H1 (cell line): ENCODE data around the gene CPNE8. TPM values are rescaled to one million over a fixed set of nuclear protein-coding genes. Genes with fewer than 3 reads are reported as not detected.

Source experiments
- CTCF ChIA-PET: fragments of 300-600 bp; sonication (Branson Sonifier 250); formaldehyde crosslinking; loops from one replicate; lab custom pipeline; 2021; ENCODE audit not compliant: partially characterized antibody; lab: Charles Lee
- POLR2A ChIA-PET: fragments of 300-600 bp; sonication (Branson Sonifier 250); formaldehyde crosslinking; loops from one replicate; lab custom pipeline; 2021; ENCODE audit warnings: inconsistent platforms; ENCODE audit not compliant: partially characterized antibody; lab: Charles Lee
- DNase-seq, 2 experiments: peaks; one replicate each; pipeline versions ENCODE4 v3.0.0 to v3.0.0-alpha.2; 2010 to 2022; ENCODE audit warnings: low spot score in 2 of 2, low read depth in 1 of 2, mixed read lengths in 1 of 2
- FAIRE-seq: peaks from 2 replicates; lab custom pipeline; 2011; peaks lifted over from hg19 to GRCh38; lab: Jason Lieb, UNC
- H2AFZ ChIP-seq: 2 replicates; pipeline ENCODE4 v1.8.1; 2012; ENCODE audit warnings: low read length, inconsistent platforms
- H2AK5ac ChIP-seq: 2 replicates; pipeline ENCODE4 v1.6.1; 2013; ENCODE audit warnings: low read depth, low read length
- H2BK120ac ChIP-seq: replicated peaks from 2 replicates; pipeline ENCODE3; 2013; ENCODE audit warnings: low read depth, low read length, inconsistent platforms
- H2BK12ac ChIP-seq: 2 replicates; pipeline ENCODE4 v1.6.1; 2013; ENCODE audit warnings: low read depth, low read length
- H2BK15ac ChIP-seq: 2 replicates; pipeline ENCODE4 v1.6.1; 2013; ENCODE audit warnings: low read length
- H2BK20ac ChIP-seq: 2 replicates; pipeline ENCODE4 v1.6.1; 2013; ENCODE audit warnings: low read length
- H2BK5ac ChIP-seq: 2 replicates; pipeline ENCODE4 v1.6.1; 2013; ENCODE audit warnings: low read depth, low read length
- H3K14ac ChIP-seq: 2 replicates; pipeline ENCODE4 v1.6.1; 2013; ENCODE audit warnings: inconsistent platforms; ENCODE audit not compliant: insufficient read length
- H3K18ac ChIP-seq: 2 replicates; pipeline ENCODE4 v1.6.1; 2013; ENCODE audit warnings: low read length; ENCODE audit errors: extremely low read depth
- H3K23ac ChIP-seq: 2 replicates; pipeline ENCODE4 v1.6.1; 2013; ENCODE audit warnings: inconsistent platforms; ENCODE audit not compliant: insufficient read length
- H3K23me2 ChIP-seq: 2 replicates; pipeline ENCODE4 v1.6.1; 2013; ENCODE audit warnings: low read depth, low read length
- H3K27ac ChIP-seq: 2 replicates; pipeline ENCODE4 v1.6.1; 2011; ENCODE audit warnings: low read depth, low read length, inconsistent platforms
- H3K27me3 ChIP-seq, 4 experiments: replicated peaks in 1 of 4; 1 replicate in 1 of 4; 2 replicates in 3 of 4; pipeline versions ENCODE4 v1.6.1 to v1.8.1; 2011 to 2013; ENCODE audit warnings: low read length in 3 of 4, mild to moderate bottlenecking in 3 of 4, inconsistent platforms in 2 of 4, mixed read lengths in 2 of 4, moderate library complexity in 1 of 4; ENCODE audit not compliant: control insufficient read depth in 3 of 4, insufficient read depth in 3 of 4; ENCODE audit errors: extremely low read depth in 1 of 4
- H3K36me3 ChIP-seq, 4 experiments: 2 replicates each; pipeline versions ENCODE4 v1.6.1 to v1.8.1; 2011 to 2013; ENCODE audit warnings: mild to moderate bottlenecking in 4 of 4, low read length in 3 of 4, moderate library complexity in 2 of 4, control low read depth in 1 of 4, inconsistent platforms in 1 of 4; ENCODE audit not compliant: insufficient read depth in 4 of 4, control insufficient read depth in 2 of 4
- H3K4ac ChIP-seq: replicated peaks from 2 replicates; pipeline ENCODE3; 2013; ENCODE audit warnings: low read length, low read depth, mixed read lengths, inconsistent platforms; ENCODE audit not compliant: insufficient read length
- H3K4me1 ChIP-seq, 4 experiments: replicated peaks in 1 of 4; 1 replicate in 1 of 4; 2 replicates in 3 of 4; pipeline versions ENCODE4 v1.6.1 to v1.8.1; 2011 to 2013; ENCODE audit warnings: low read length in 3 of 4, inconsistent platforms in 2 of 4, mixed read lengths in 1 of 4; ENCODE audit not compliant: insufficient read depth in 4 of 4, control insufficient read depth in 3 of 4
- H3K4me2 ChIP-seq, 2 experiments: 2 replicates each; pipeline versions ENCODE4 v1.6.1 to v1.8.1; 2011 to 2013; ENCODE audit warnings: low read depth in 2 of 2, low read length in 2 of 2, control low read depth in 1 of 2, inconsistent platforms in 1 of 2, mild to moderate bottlenecking in 1 of 2; ENCODE audit not compliant: insufficient read depth in 1 of 2
- H3K4me3 ChIP-seq, 4 experiments: fragments of 200-600, 300-600 bp in 1 of 4; sonication (generic), shearing (Covaris generic), sonication (Bioruptor Twin) in 1 of 4; 2 replicates each; pipeline versions ENCODE4 v1.5.1 to v1.8.1; 2011 to 2016; ENCODE audit warnings: low read length in 4 of 4, low read depth in 3 of 4, control low read depth in 2 of 4, inconsistent platforms in 2 of 4, mild to moderate bottlenecking in 2 of 4, mixed read lengths in 1 of 4, moderate library complexity in 1 of 4; ENCODE audit not compliant: insufficient read depth in 2 of 4; ENCODE audit errors: extremely low read depth in 1 of 4
- H3K56ac ChIP-seq: replicated peaks from 2 replicates; pipeline ENCODE3; 2013; ENCODE audit warnings: low read depth, mild to moderate bottlenecking, mixed read lengths, low read length, inconsistent platforms; ENCODE audit not compliant: insufficient read length
- H3K79me1 ChIP-seq: 2 replicates; pipeline ENCODE4 v1.6.1; 2013; ENCODE audit warnings: low read depth, low read length, control low read depth
- H3K79me2 ChIP-seq, 2 experiments: 2 replicates each; pipeline versions ENCODE4 v1.6.1 to v1.8.1; 2012 to 2013; ENCODE audit warnings: low read length in 2 of 2, mild to moderate bottlenecking in 2 of 2, inconsistent platforms in 1 of 2; ENCODE audit not compliant: insufficient read depth in 2 of 2, control insufficient read depth in 1 of 2
- H3K9ac ChIP-seq, 4 experiments: replicated peaks in 1 of 4; 1 replicate in 1 of 4; 2 replicates in 3 of 4; pipeline versions ENCODE4 v1.6.1 to v1.8.1; 2011 to 2013; ENCODE audit warnings: low read depth in 3 of 4, low read length in 3 of 4, control low read depth in 2 of 4, mild to moderate bottlenecking in 2 of 4, moderate library complexity in 2 of 4, inconsistent platforms in 1 of 4; ENCODE audit errors: extremely low read depth in 1 of 4
- H3K9me3 ChIP-seq, 2 experiments: 2 replicates each; pipeline versions ENCODE4 v1.6.1 to v1.8.1; 2012 to 2013; ENCODE audit warnings: mild to moderate bottlenecking in 2 of 2, moderate library complexity in 2 of 2, control low read depth in 1 of 2, inconsistent platforms in 1 of 2, low read depth in 1 of 2, low read length in 1 of 2, mixed read lengths in 1 of 2; ENCODE audit not compliant: insufficient read depth in 2 of 2
- H4K20me1 ChIP-seq, 2 experiments: replicated peaks in 1 of 2; 2 replicates each; pipeline versions ENCODE3 to v1.8.1; 2011 to 2013; ENCODE audit warnings: inconsistent platforms in 2 of 2, low read length in 2 of 2, mild to moderate bottlenecking in 1 of 2; ENCODE audit not compliant: insufficient read depth in 2 of 2, control insufficient read depth in 1 of 2
- H4K5ac ChIP-seq: 2 replicates; pipeline ENCODE4 v1.6.1; 2013; ENCODE audit warnings: low read length, low read depth, mixed read lengths, inconsistent platforms; ENCODE audit not compliant: insufficient read length
- H4K8ac ChIP-seq: 2 replicates; pipeline ENCODE4 v1.8.0; 2013; ENCODE audit warnings: mild to moderate bottlenecking, moderate library complexity, low read length, inconsistent platforms; ENCODE audit not compliant: insufficient read depth; ENCODE audit errors: extremely low read depth
- H4K91ac ChIP-seq: replicated peaks from 2 replicates; pipeline ENCODE3; 2013; ENCODE audit warnings: low read length, mixed read lengths, inconsistent platforms; ENCODE audit not compliant: insufficient read length
- JUND ChIP-seq: IDR thresholded peaks from 2 replicates; pipeline ENCODE4 v1.6.1; 2011; ENCODE audit warnings: mild to moderate bottlenecking, improper control_type of control experiment, low read length
- NANOG ChIP-seq: IDR thresholded peaks from 2 replicates; pipeline ENCODE4 v1.6.1; 2011; ENCODE audit warnings: low read length, low read depth, mild to moderate bottlenecking, inconsistent platforms; ENCODE audit not compliant: insufficient read depth, poor library complexity, severe bottlenecking
- POLR2AphosphoS5 ChIP-seq: IDR thresholded peaks from 2 replicates; pipeline ENCODE4 v1.6.1; 2011; ENCODE audit warnings: low read depth, low read length
- TAF7 ChIP-seq: optimal IDR thresholded peaks from 2 replicates; pipeline ENCODE3; 2011; ENCODE audit warnings: low read depth, mild to moderate bottlenecking, inconsistent platforms, low read length, moderate library complexity, borderline replicate concordance
- WGBS, 2 experiments: shearing (Covaris generic) in 1 of 2; methylation state at CpG; one replicate each; pipeline versions ENCODE4 v1.1.6 to v1.1.7; 2013 to 2015; ENCODE audit warnings: low lambda C conversion rate in 2 of 2, mixed read lengths in 2 of 2, inconsistent platforms in 1 of 2, low coverage in 1 of 2, missing lambda C conversion rate in 1 of 2; ENCODE audit not compliant: insufficient replicate concordance in 2 of 2, insufficient coverage in 1 of 2, insufficient read length in 1 of 2; ENCODE audit errors: extremely low coverage in 1 of 2, missing lambda C conversion rate in 1 of 2; 5-methylcytosine and 5-hydroxymethylcytosine counted together
- polyA plus RNA-seq, 7 experiments: library from polyadenylated mRNA; depleted of rRNA in 3 of 7; stranded (reverse) in 5 of 7; unstranded in 2 of 7; fragments of >200 nt in 5 of 7; fragments of 200-250 nt in 2 of 7; gene quantifications; 1 replicate in 5 of 7; 2 replicates in 1 of 7; 4 replicates in 1 of 7; pipeline versions ENCODE4 v1.2.1 to v1.2.3, GENCODE V29; 2011 to 2013; ENCODE audit warnings: missing spikeins in 2 of 7, mixed read lengths in 2 of 7
- total RNA-seq: library from RNA; stranded (reverse); fragmentation: NEBNext Ultra II Directional; extraction: Animal tissue kit (Norgen Biotek cat#: 25700); gene quantifications from 2 replicates; pipeline ENCODE4 v1.2.1, GENCODE V29; 2021

Gene CPNE8
- total and polyA plus RNA-seq, 2 of the 8 experiments (the other 6 are each of a cell fraction or from before 2014, with no cell fraction given) = 2.5 to 6.8 TPM

DNA sequence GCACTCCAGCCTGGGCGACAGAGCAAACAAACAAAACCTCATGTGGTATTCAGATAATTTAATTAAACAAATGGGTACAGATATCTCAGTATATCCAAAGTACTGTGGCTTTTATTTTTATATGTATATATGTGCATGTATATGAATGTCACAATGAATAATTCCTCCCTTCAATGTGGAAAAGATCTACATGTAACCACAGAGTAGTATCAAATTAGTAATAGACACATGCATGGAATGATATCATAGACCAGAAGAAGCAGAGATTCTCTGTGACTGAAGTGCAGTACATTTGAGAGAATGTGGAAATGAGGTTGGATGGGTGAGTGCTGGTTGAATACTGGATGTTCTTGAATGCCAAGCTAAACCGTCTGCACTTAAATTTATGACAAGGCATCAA lies 222.9 kb downstream of the CPNE8 start:
- H3K18ac ChIP-seq = no peak overlapping the region
- H4K8ac ChIP-seq = no peak overlapping the region
- no peak overlapping the region for H2BK12ac ChIP-seq
- H3K79me1 ChIP-seq = no peaks in the 10 kb centered on the region
- 92% methylated on average over 2 of the region's 2 CpGs; no CpG with 5 or more reads in 1 of the 2 experiments for WGBS, 2 experiments
- no peak overlapping the region for H3K4me2 ChIP-seq
- H3K14ac ChIP-seq = no peak overlapping the region
- no peak overlapping the region for H3K4ac ChIP-seq
- ChIA-PET POLR2A (no interaction called here), CTCF (no interaction called here)
- H3K27ac ChIP-seq = no peak overlapping the region
- H3K27me3 ChIP-seq = no peaks in the 10 kb centered on the region
- no peak overlapping the region for H2BK15ac ChIP-seq
- H3K9me3 ChIP-seq = no peaks in the 10 kb centered on the region
- no peaks in the 10 kb centered on the region for H3K79me2 ChIP-seq
- no peak overlapping the region for H2BK5ac ChIP-seq
- no peak overlapping the region for H3K56ac ChIP-seq
- H2BK120ac ChIP-seq = no peak overlapping the region
- no peak overlapping the region for H3K23ac ChIP-seq
- H2BK20ac ChIP-seq = no peak overlapping the region
- no peaks in the 10 kb centered on the region for H3K4me1 ChIP-seq
- no peak overlapping the region for H2AK5ac ChIP-seq
- H2AFZ ChIP-seq = no peak overlapping the region
- H3K9ac ChIP-seq = no peak overlapping the region
- no peak overlapping the region for H4K91ac ChIP-seq
- H4K5ac ChIP-seq = no peak overlapping the region
- no peak for DNase-seq
- no peaks in the 10 kb centered on the region for H4K20me1 ChIP-seq
- H3K36me3 ChIP-seq = no peaks in the 10 kb centered on the region
- no peak for FAIRE-seq
- TF ChIP-seq JUND (no peak), NANOG (no peak), TAF7 (no peak), POLR2AphosphoS5 (no peak)
- no peaks in the 10 kb centered on the region for H3K23me2 ChIP-seq
- H3K4me3 ChIP-seq = no peak overlapping the region
